Uterus (tissue), 2 donors: Measurements from ENCODE around the gene POU3F3.

Experiments used
- POLR2A ChIP-seq, 2 donors: fragments of 450-650 bp; IDR thresholded peaks; one replicate each; pipeline ENCODE4 v1.6.1; 2016; ENCODE audit warnings: antibody characterized with exemption in 2 of 2, mild to moderate bottlenecking in 1 of 2, moderate library complexity in 1 of 2
- TF ChIP-seq, protein P1 (sequence below), 4 experiments: fragments of 200-600 bp in 2 of 4; fragments of 450-650 bp in 2 of 4; sonication (generic) in 2 of 4; IDR thresholded peaks; one replicate each; pipeline ENCODE4 v1.5.1; 2016 to 2019; ENCODE audit warnings: antibody characterized with exemption in 4 of 4, mild to moderate bottlenecking in 2 of 4, moderate library complexity in 1 of 4

DNA sequence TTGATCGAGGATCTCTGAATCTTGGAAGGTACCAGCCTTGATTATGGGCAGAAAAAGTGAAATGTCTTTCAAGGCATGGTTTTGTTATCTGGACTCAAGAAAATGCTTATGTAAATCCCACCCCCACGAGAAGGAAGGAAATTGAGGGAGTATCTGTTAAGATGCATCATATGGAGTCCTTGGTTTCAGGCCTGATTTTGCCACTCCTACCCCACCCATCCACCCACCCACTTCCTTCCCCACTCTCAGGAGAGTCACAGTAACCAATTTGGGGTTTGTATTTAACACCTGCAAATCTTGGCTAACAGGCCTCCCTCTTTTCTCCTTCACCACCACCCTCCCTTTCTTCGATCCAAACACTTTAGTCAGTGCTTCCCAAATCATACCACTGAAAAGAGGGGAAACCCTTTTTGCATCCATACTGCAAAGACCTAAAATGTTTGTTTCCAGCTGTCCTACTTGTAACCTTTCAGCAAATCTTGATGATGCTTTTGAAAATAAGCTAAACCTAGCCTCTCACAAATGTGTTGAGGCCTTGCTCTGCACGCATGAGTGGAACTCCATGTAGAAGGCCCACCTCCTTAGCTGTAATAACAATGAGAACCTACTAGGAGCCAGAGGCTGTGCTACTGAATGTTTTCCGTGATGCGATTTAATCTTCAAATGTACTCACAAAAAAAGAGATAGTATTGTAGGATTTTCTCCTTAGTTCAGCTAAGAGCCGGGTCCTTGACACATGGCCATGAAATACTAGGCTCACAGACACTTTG lies 34.8 kb downstream of the POU3F3 start:
- TF ChIP-seq, protein P1, sequence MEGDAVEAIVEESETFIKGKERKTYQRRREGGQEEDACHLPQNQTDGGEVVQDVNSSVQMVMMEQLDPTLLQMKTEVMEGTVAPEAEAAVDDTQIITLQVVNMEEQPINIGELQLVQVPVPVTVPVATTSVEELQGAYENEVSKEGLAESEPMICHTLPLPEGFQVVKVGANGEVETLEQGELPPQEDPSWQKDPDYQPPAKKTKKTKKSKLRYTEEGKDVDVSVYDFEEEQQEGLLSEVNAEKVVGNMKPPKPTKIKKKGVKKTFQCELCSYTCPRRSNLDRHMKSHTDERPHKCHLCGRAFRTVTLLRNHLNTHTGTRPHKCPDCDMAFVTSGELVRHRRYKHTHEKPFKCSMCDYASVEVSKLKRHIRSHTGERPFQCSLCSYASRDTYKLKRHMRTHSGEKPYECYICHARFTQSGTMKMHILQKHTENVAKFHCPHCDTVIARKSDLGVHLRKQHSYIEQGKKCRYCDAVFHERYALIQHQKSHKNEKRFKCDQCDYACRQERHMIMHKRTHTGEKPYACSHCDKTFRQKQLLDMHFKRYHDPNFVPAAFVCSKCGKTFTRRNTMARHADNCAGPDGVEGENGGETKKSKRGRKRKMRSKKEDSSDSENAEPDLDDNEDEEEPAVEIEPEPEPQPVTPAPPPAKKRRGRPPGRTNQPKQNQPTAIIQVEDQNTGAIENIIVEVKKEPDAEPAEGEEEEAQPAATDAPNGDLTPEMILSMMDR (IDR thresholded peaks at IDR 0.05): no peak
- no peak for TF ChIP-seq POLR2A (IDR thresholded peaks at IDR 0.05)
